ENCODE results near the gene FRMPD2. TPM values are rescaled to one million over a fixed set of nuclear protein-coding genes. Genes with fewer than 3 reads are reported as not detected.
A peak's percentile ranks its signal among the peaks of the same experiment; 100 is the strongest.

Gene FRMPD2
- total and polyA plus RNA-seq, 7 donors: 0.09 TPM; not detected in 6

DNA sequence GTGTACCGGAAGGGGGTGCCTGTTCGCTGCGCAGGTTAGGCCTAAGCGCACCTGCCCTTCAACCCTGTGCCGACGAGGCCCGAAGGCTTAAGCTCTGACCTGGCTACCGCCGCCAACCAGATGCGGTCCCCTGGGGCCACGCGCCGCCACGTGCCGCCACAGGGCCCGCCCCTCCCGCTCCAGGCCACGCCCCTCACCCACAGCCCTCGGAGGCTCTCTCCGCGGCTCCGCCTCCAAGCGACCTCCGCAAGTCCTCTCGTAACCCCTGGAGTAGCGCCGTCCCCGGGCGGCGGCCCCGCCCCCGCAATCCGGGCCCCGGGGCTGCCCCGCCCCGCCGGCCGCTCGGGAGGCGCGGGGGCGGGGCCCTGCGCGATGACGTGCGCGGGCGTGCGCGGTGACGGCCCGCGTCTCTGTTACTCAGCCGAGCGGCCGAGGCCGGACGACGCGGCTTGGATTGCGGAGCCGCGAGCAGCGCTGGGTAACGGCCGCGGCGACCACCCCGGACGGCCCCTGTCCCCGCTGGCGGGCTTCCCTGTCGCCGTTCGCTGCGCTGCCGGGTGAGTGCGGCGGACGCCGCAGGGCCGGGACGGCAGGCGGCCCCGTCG, 31.9 kb upstream of the FRMPD2 start, which contains the start of gene MAPK8:
Gene MAPK8 (plus strand): TSS at position 413 of the 605 bp plus-strand sequence. CDS start 94,984 bp downstream, outside the sequence.
- H3K27ac ChIP-seq: peak within 1 kb of the TSS; percentile 97 to 98 (median 98)
- H3K36me3 ChIP-seq: no peaks in the 10 kb centered on the region
- intact Hi-C loops (cut with DNase I): loop anchor here (5.0 to 10.0 kb wide), 3 partner anchors 351 to 1228 kb away; partner anchors contain the start of genes ERCC6 and VSTM4
- no peaks in the 10 kb centered on the region for H3K9me3 ChIP-seq
- peak; percentile 95 for DNase-seq
- peak within 1 kb of the TSS; percentile 86 to 98 (median 96) for H3K4me3 ChIP-seq
- no peaks in the 10 kb centered on the region for H3K27me3 ChIP-seq
- WGBS, 2 donors: 1% methylated on average over 86 of the region's 86 CpGs
- peak in 1 of 2 donors; percentile 55 for TF ChIP-seq POLR2A (IDR thresholded peaks at IDR 0.05)
- peak; percentile 90 to 96 (median 96) for TF ChIP-seq POLR2AphosphoS5 (IDR thresholded peaks at IDR 0.05)
- TF ChIP-seq EP300 (IDR thresholded peaks at IDR 0.05): no peak
- peaks cover 0 to 44% (median 24%) of the 10 kb centered on the region in 4 donors for H3K4me1 ChIP-seq

DNA sequence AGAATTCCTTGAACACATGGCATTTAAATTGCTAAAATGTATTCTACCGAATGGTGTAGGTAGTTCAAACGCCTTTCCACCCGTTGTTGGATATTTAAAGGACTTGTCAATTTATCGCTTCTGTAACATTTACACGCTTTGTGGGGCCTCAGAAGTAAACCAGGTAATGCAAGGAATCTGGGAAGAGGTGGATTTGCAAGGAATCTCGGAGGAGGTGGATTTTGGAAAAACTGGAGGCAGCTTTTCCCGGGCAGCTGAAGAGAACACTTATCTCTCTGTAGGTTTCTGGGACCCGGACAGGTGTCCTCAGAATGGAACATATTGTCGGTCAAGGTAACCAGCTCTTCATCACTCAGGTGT, 31.4 kb upstream of the FRMPD2 start:
- no peaks in the 10 kb centered on the region for H3K36me3 ChIP-seq
- no peaks in the 10 kb centered on the region for H3K27me3 ChIP-seq
- H3K9me3 ChIP-seq: no peaks in the 10 kb centered on the region
- WGBS, 2 donors: 64 to 73% methylated on average over 9 of the region's 9 CpGs
- H3K4me3 ChIP-seq: peak overlapping the region; percentile 17 to 98 (median 96)
- H3K4me1 ChIP-seq: peaks cover 0 to 42% (median 24%) of the 10 kb centered on the region in 4 donors
- TF ChIP-seq POLR2AphosphoS5 (IDR thresholded peaks at IDR 0.05) (no peak), EP300 (IDR thresholded peaks at IDR 0.05) (no peak), POLR2A (IDR thresholded peaks at IDR 0.05) (no peak), CTCF (IDR thresholded peaks at IDR 0.05) (no peak)
- peak overlapping the region; percentile 97 to 98 (median 98) for H3K27ac ChIP-seq
- no peak for DNase-seq
- intact Hi-C loops (cut with DNase I): loop anchor here (5.0 to 10.0 kb wide), 3 partner anchors 351 to 1229 kb away; partner anchors contain the start of genes ERCC6 and VSTM4

DNA sequence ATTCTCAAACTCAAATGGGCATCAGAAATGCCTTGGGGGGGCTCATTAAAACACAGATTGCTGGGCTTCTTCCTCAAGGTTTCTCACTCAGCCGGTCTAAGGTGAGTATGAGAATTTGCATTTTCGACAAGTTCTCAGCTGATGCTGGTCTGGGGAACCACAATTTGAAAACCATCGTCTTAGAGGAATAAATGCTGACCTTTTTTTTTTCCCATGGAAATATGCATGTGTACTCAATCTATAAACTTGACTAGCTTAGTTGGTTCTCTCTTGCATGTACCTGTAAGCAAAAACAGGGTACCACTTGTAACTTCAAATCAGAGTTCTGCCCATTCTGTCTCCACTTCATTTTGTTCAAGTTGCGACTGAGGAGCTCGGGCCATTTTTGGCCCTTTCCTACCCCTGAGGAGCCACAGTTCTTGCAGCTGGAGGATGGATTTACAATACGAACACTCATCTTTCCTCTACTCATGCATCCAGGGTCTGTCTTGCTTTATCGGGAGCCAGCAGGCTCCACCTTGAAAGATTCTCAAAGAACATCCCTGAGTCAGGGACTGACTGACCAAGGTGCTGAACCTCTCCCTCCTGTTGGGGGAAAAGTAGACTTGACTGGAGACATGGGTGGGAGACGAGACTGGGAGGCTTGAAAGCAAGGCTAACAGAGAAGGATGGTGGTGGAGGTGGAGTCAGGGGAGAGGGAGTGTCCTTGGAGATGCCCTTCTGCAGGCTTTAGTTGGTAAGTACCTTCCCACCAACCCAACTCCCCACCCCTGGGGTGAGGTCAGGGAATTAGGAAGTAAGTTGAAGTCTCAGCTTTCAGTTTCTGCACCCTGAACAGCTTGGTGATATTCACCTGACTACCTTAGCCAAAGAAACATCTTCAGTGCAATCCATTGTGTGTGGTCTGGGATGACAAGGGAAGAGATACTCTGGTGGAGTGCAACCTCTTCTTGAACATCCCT, 28.3 kb upstream of the FRMPD2 start:
- 88 to 89% methylated on average over 8 of the region's 8 CpGs for WGBS, 2 donors
- intact Hi-C loops (cut with DNase I): loop anchor here (10.0 kb wide), 2 partner anchors 812 to 1232 kb away; partner anchors contain the start of genes ERCC6 and VSTM4

GRCh38 chr10:48300556-48300955, 26.1 kb upstream of the FRMPD2 start:
- Histone ChIP-seq H3K36me3 (no peaks in the 10 kb centered on the region), H3K27ac (no peak overlapping the region), H3K4me1 (no peaks in the 10 kb centered on the region), H3K27me3 (no peaks in the 10 kb centered on the region), H3K9me3 (no peaks in the 10 kb centered on the region), H3K4me3 (no peak overlapping the region)
- intact Hi-C loops (cut with DNase I): loop anchor here (10.0 kb wide), 2 partner anchors 814 to 1234 kb away; partner anchors contain the start of genes ERCC6 and VSTM4
- TF ChIP-seq POLR2A (IDR thresholded peaks at IDR 0.05) (no peak), CTCF (IDR thresholded peaks at IDR 0.05) (no peak), POLR2AphosphoS5 (IDR thresholded peaks at IDR 0.05) (no peak), EP300 (IDR thresholded peaks at IDR 0.05) (no peak)
- no peak for DNase-seq
- WGBS, 2 donors: 84 to 94% methylated on average over 2 of the region's 2 CpGs

More for the DNA sequence above, 28.3 kb upstream of the FRMPD2 start:
- Histone ChIP-seq H3K9me3 (no peaks in the 10 kb centered on the region), H3K4me1 (peaks cover 0 to 15% (median 7%) of the 10 kb centered on the region in 4 donors), H3K36me3 (no peaks in the 10 kb centered on the region), H3K4me3 (no peak overlapping the region), H3K27me3 (no peaks in the 10 kb centered on the region), H3K27ac (no peak overlapping the region)
- DNase-seq: no peak
- no peak for TF ChIP-seq CTCF (IDR thresholded peaks at IDR 0.05)
- TF ChIP-seq POLR2AphosphoS5 (IDR thresholded peaks at IDR 0.05): no peak
- TF ChIP-seq EP300 (IDR thresholded peaks at IDR 0.05): no peak
- TF ChIP-seq POLR2A (IDR thresholded peaks at IDR 0.05): no peak

Measured in sigmoid colon (tissue), 7 donors.